GM18498 (cell line): Measurements from ENCODE around the gene RETREG1.
"Not testable (repeated sequence)": the region's sequence is repeated elsewhere in the genome, so short reads cannot be mapped to it uniquely, and the experiment has no call there.

ENCODE experiments used
- ATAC-seq: cut with Tn5 transposase; IDR thresholded peaks from one replicate; pipeline ENCODE4 v1.9.1; 2021; ENCODE audit warnings: mild to moderate bottlenecking, moderate library complexity; ENCODE audit not compliant: unreplicated experiment

RETREG1 gene

DNA sequence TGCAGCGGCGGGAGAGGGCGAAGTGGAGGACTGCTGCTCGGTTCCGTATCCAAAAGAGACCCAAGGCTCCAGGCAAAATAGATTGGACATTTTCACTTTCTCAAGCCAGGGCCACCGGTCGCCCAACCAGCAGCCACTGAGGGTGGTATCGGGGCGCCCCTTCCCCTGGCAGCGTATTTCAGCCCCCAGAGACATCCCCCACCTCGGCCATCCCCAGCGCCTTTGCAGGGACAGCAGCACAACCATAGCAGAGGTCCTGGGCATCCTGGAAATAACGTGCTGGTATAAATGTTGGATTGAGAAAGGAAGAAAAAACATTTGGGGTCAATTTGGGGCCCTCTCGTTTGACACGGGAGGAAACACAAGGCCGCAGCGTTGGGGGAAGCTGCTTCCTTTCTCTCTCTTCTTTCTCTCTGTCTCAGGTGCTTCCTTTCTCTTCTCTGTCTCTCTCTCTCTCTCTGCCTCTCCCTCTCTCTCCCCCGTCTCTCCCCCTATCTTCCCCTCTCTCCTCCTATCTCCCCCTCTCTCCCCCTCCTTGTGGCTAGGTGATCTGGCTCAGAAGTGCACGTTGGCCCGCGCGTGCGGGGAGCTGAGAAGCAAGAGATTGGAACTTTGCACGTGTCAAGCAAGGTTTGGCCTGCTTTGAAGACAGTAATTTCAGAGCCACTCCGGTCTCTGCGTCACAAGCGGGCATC, 624 bp upstream of the RETREG1 start:
- ATAC-seq, result peak; percentile 3

DNA sequence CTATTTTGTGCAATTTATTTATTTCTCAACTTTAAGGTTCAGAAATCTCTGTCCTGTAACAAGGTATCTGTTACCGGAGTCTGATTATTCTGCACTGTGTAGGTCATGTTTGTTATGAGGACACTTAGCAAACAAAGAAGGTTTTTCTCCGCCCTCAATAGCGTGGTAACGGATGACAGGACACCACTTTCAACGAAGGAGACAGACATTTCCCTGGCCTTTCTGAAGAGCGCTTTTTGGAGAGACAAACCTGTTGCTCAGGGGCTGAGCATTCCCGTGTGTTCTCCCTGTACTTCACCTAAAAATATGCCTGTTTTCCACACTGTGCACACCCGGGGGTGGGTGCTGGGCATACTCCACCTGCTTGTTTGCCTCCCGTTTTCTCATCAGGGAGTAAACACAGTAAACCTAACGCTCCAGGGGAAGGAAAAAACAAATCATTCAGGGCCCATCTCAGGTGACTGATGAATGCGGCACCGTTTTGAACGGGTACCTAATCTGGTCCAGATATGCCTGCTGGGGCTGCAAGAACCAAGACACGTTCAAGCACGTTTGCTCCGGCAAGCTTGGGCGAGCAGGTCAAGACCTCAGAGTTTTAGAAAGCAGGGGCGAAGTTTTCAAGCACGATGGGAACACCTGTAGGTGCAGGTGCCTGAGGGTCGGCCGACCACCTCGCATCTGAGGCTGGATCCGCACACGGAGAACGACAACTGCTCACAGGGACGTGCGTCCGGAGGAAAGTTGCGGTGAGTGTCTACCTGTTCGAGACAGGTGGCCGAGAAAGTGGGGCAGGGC, 859 bp downstream of the RETREG1 start:
- ATAC-seq, result no peak

DNA sequence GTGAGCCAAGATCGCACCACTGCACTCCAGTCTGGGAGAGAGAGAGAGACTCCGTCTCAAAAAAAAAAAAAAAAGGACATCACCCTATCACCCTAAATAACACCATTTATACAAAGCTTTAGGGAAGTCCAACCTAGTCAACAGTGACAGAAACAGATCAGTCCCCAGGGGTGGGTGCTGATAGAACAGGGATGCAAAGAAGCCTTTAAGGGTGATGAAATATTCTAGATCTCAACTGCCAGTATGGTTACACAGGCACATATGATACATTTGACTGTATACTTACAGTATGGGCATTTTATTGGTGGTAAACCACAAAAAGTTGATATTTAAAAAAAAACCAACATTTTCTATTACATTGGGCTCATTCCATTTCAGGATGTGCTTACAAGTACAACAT, 4.8 kb downstream of the RETREG1 start:
- no peak for ATAC-seq

DNA sequence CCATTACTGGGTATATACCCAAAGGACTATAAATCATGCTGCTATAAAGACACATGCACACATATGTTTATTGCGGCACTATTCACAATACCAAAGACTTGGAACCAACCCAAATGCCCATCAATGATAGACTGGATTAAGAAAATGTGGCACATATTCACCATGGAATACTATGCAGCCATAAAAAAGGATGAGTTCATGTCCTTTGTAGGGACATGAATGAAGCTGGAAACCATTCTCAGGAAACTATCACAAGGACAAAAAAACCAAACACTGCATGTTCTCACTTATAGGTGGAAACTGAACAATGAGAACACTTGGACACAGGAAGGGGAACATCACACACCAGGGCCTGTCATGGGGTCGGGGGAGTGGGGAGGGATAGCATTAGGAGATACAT, 5.9 kb downstream of the RETREG1 start:
- ATAC-seq, result not testable (repeated sequence)

DNA sequence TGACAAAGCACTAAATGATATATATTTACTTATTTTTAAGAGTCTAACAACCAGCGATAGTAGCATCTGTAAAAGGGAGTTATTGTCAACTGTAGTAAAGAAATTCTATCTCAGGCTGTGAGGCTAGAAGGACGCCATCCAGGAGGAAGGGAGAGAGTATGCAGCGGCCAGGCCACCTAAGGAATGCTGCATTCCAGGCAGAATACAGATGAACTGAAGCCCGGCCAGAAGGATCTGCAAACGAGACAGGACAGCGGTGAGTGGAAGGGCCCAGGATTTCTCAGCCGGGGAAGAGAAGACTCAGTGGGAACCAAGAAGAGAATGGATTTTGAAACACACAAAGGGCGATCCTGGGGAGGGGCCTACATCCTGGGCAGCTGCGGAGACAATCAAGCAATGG, 7.4 kb downstream of the RETREG1 start:
- ATAC-seq, result no peak

DNA sequence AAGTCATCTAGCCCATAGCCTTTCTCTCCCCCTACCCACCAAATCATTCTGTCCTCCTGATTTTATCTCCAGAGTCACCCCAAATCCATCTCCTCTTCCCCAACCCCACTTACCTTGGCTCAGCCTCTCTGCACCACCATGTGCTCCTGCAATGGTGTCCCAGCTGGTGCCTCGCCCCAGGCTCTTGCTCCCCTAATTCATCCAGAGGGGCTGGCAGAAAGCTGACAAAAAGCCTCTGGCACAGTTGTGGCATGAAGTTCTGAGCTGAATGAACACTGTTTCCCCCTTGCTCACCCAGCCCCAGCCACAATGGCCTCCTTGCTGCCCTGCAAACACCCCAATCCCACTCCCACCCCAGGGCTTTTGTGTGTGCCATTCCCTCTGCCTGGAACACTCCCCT, 10.2 kb downstream of the RETREG1 start:
- ATAC-seq, result no peak

DNA sequence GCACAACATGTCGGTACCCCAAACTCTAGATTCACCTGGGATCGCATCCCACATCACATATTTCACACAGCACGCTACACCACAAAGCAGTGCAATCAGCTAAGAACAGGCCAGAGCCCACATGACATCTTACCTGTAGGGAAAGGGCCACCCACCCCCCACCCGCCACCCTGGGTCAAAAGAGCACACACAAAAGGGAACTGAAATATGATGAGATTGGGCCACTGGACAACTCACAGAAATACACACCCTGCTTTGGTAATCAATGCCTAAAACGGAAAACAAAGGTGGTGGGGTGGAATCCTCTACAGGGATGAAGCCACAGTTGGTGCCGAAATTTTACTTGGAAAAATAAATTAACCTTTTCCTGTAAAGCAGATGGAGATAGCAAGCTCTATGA, 13.1 kb downstream of the RETREG1 start:
- no peak for ATAC-seq

DNA sequence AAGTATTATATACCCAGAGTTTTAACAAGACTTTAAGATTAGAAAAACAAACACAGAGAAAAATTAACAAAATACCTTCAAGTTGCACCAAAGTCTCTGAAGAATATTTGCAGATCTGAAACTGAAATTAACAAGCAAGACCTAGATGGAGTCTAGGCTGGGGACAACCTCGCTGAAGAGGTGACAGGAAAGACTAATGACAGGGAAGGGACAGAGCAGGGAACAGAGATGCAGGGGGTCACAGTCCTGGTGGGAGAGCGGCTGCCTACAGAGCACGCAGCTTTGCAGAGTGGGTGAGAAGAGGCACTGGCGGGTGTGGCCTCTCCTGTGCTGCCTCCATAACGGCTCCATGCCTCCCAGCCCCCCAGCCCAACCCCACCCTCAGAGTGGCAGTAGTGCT, 13.5 kb downstream of the RETREG1 start:
- ATAC-seq, result no peak

DNA sequence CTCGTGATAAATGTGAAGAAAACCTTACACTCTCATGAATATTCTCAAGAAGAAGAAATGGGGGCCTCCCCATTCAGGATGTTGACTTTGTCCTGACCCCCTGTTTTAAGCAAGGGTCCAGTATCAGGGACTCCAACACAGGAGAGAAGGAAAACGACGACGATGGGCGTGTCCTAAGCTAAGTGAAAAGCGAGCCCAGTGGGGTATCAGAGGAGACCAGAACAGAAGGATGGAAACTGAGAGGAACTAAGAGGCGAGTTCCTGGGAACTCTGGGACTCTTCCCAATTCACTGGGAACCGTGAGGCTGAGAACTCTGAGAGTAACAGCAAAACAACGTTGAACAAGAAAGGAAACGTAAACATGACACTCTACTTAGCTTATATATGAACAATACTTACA, 14.6 kb downstream of the RETREG1 start:
- no peak for ATAC-seq

DNA sequence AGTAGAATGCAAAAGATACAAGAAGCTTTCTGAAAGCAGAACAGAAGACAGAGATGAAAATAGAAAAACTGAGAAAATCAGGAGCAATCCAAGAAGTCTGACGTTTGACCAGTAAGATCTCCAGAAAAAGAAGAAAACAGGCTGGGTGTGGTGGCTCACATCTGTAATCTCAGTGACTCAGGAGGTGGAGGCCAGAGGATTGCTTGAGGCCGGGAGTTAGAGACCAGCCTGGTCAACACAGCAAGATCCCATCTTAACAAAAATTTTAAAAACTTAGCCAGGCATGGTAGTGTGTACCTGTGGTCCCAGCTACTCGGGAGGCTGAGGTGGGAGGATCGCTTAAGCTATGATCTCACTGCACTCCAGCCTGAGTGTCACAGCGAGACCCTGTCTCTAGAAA, 15.9 kb downstream of the RETREG1 start:
- no peak for ATAC-seq

DNA sequence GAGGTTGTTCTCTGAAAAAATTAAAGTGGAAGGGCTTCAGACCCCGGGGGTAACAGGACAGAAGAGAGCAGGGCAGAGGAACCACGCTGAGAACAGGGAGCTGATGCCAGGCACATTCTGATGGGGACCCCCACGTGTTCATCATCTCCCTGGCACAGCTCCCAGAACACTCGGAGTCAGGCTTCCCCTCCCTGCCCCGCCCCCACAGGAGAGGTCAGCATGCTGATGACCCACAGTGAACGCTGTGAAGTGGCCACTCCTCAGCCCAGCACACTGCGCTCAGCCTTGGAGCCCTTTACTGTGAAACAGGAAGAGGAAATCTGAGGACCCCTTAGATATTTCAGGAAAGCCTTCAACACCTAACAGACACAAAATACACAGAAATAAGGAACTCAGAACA, 16.4 kb downstream of the RETREG1 start:
- no peak for ATAC-seq

DNA sequence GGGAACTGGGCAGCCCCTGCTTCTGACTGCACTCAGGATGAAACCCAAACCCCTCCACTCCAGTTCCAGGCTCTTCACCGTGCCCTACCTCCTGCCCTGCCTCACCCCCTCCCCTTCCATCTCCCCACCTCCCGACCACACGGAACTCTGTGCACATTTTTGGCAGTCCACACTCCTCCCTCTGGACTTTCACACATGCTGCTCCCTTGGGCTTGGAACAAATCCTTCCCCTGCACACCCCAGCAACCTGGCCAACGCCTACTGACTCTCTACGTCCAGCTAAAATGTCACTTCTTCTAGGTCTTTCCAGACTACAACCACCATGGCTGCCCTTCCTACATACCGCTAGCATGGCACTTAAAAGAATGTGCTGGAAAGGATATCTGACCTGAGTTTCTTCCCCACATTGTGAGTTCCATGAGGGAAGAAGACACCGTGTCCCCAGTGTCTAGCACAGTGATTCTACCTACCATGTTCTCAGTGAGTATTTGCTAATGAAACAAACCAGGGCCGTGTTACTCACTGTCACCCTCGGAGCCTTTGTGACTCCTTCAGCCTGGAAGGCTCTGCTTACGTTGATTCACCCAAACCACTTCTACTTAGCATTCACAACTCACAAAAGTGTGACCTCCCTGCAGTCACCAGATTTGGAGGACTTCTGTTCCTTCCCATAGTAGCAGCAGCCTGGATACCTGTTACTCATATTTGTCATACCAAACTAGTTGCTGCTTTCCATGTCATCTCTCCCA, 18.7 kb downstream of the RETREG1 start:
- no peak for ATAC-seq

DNA sequence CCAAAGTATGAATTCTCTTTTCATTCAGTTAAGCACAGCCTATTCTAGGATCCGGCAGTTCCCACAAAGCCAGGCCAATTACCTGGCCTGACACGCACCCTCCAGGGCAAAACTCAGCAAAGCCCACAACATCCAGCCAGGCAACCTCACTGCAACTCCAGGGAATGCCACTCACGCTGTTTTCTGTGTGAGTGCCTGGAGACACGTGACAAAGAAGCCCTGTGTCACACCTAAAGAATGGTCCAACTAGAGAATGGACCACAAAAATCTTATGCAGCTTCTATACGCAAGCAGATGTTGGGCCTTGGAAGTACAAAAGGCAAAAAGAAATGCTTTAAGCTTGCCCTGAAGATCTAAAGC, 20.2 kb downstream of the RETREG1 start:
- ATAC-seq, result no peak

DNA sequence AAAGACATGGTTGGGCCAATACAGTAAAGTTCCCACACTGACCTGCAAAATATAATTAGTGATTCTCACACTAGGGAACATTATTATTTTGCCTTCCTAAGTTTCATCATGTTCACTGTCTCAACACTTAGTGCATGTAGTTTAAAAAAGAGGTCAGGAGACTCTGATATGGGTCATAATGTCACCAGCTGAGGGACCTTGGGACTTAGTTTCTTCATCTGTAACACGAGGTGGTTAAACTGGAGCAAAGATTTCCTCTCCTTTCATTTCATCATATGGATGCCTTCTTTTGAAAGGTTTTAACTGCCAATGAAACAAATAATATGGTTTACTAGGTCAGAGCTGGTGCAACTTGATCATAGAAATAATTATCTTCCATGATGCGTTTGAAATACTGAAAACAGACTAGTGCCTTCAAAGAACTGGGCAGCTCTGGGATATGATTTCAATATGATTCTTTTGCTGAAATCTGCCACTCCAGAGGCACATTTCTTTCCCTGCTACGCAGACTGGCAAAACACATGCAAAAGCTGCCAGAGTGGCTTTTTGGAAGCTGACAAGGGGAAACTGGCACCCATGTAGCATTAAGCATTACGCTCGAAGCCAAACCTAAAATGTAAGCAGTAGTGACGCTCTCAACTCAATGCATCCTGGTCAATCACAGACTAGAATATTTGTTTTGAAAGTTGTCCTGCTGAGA, 20.8 kb downstream of the RETREG1 start:
- no peak for ATAC-seq

DNA sequence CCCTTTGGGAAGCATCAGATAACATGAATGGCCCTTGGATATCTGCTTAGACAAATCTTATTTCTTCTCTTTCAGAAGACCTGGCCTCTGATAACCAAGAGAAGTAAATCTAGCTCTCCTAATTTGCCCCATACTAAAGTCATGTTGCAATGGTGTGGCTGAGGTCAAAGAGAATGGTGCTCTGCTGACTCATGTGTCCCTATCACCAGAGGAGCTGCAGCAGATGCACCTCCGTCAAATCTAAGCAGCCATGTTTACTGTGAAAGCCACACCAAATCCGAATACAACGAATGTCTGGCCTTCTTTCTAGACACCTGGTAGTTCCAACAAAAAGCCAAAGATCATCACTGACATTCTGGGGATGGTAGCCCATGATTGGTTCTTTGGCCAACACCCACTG, 23.2 kb downstream of the RETREG1 start:
- no peak for ATAC-seq

DNA sequence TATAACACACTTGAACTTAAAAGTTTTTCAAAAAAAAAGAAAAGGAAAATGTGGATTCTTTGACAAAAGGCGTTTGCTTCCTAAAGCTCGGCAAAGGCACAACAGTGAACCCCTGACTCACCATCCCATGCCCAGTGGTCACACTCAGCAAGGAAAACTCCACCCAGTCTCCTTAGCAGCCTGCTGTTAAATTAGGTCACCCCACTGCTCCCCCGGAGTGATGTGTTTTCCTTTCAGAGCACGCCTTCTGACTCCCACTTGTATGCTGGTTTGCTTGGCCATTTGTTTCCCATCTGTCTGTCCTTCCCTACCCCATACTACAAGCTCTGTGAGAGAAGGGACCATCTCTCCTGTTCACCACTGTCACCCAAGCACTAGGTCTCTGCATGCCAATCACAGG, 23.8 kb downstream of the RETREG1 start:
- ATAC-seq, result no peak

DNA sequence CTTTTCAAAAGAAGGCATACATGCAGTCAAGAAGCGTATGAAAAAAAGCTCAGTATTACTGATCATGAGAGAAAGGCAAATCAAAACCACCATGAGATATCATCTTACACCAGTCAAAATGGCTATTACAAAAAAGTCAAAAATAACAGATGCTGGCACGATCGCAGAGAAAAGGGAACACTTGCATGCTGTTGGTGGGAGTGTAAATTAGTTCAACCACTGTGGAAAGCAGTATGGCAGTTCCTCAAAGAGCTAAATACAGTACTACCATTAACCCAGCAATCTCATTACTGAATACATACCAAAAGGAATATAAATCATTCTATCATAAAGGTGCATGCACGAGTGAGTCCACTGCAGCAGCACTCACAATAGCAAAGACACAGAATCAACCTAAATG, 24.5 kb downstream of the RETREG1 start:
- no peak for ATAC-seq

DNA sequence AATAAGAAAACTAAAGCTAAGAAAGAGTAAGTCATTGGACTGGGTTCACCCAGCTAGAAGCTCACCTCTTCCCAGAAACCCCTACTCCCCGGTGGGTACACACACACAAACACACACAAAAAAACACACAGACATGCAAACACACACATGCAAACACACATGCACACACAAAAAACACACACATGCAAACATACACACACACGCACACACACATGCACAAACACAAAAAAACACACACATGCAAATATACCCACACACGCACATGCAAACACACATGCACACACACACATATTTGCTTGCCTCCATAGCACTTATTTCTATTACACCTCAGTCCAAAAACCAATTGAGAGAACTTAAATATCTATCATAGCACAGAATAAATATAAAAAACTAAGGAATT, 26.1 kb downstream of the RETREG1 start:
- ATAC-seq, result no peak

DNA sequence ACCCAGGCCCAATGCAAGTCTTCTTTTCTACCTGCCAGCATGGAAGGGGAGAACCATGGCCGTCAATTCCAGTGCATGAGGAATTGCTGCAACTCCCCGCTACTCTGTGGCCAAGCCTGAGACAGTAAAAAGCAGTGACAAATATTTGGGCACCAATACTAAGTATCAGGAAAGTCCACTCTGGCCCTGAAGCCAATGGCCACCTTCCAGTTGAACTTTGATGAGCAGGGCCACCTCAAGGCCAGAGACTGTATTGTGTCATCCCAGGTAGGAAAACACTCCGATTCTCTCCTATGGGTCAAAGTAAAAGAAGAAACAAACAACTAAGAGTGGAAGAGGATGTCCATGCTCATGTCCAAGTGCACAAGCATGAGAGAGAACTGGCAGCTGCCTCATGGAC, 27.1 kb downstream of the RETREG1 start:
- ATAC-seq, result no peak

DNA sequence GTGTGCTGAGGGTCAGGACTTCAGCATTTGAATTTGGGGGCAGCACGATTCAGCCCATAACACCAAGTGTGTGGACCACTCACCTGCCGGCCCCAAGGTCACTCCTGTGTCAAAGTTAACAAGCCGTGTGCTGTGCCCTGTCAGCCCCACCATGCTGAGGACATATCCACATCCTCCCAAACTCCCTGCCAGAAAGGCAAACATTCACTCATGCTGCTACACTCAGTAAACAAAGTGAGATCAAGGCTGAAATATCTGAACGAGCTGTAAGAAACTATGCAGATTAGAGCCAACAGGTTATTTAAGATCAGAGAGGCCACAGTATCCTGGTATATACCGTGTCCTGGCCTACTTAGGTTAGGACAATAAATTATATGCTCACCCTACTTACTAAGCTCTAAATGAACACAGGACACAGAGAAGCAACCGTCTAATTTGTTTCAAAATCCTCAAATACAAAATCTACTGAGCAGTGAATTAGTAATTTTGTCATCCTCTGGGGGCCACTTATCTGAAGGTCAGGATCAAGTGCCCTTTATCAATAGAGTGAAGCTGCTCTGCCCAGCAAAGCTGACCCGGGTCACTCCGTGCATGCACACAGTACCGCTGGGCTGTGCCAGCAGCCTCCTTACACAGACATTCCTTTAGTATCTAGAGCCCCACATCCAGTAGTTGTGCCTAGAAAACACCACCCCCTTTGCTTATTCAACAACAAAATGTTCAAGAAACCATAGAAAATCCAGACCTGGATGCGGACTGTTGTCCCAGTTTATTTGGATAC, 28.2 kb downstream of the RETREG1 start:
- no peak for ATAC-seq

DNA sequence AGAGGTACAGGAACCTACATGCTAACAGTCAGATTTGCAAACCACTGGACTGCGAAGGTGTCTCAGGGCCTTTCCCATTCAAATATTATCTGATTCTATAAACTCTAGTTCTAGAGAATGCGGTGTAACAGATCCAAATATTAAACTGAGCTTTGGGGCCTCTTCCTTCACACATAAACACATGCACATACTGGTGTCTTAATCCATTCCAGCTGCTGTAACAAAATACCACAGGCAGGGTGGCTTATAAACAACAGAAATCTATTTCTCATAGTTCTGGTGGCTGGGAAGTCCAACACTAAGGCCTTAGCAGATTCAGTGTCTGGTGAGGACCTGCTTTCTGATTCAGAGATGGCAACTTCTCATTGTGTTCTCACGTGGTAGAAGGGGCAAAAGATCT, 30.2 kb downstream of the RETREG1 start:
- ATAC-seq, result no peak
